GM19372 (cell line): Measurements from ENCODE around the gene TMEM150B.

Source experiments
- ATAC-seq: cut with Tn5 transposase; IDR thresholded peaks from one replicate; pipeline ENCODE4 v1.9.1; 2021; ENCODE audit warnings: mild to moderate bottlenecking, low read depth, moderate library complexity; ENCODE audit not compliant: unreplicated experiment

TMEM150B gene

DNA sequence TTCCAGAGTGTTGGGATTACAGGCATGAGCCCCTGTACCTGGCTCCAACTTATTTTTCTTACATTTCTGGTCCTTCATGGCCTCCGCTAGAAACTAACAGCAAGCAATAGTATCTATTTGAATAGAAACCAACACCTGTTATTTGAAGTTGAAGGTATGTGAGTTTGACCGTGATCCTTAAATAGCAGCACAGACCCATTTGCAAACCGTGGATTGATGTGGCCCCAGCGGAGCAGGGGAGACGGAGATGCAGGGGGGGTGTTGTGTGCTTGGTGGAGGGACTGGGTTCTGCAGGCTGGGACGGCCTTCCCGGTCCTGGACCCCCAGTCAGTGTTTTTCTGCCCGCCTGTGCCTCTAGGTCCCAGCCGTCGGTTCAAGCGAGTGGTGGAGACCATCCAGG is 16.9 kb downstream of the TMEM150B start:
- ATAC-seq = no peak

DNA sequence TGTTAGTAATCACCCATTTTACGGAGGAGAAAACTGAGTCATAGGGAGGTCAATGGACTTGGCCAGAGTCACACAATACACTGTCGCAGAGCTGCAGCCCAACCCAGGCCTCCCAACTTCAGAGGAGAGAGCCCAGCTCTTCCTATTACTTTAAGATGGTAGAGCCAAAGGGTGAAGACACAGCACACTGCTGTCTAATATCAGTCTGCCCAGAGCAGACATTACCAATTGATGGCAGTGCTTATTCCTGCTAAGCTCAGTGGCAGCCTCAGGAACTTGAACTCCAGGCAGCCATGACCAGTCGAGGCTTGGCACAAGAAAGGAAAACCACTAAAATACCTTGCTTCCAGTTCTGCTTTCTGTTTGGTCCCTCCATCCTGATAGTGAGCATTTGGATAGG is 18.4 kb downstream of the TMEM150B start:
- ATAC-seq = no peak

DNA sequence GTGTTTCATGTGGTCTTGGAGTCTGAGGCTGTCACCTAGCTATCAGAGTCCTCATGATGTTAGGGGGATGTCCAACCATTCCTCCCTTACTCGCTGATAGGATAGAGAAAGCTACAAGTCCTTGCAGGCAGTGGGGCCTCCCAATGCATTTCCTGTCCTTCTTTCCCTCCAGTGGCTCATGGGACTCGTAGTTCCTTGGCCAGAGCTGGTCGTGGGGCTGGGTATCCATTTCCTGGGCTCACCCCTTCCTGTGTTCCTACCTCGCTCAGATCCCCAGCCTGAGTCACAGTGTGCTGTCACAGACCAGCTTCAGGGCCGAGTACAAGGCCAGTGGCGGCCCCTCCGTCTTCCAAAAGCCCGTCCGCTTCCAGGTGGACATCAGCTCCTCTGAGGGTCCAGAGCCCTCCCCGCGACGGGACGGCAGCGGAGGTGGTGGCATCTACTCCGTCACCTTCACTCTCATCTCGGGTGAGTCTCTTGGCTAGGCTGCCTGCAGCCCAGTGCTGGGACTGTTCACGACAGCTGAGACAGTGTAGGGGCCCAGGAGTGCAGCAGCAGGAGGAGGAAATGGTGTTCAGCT is 19.1 kb downstream of the TMEM150B start:
- no peak for ATAC-seq

DNA sequence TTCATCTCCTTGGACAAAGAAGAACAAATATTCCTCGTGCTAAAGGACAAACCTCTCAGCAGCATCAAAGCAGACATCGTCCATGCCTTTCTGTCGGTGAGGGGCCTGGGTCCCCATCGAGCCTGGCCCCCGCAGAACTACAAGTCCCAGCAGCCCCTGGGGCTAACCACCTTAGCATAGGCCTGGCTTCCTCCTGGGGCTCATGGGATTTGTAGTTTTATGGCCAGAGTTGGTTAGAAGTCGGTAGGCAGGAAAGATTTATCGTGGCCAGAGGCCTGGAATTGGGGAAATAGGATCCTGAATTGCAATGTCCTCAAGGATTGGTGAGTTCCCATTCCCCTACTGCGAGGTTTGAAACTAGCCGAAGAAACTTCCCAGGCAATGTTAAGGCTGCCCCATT is 19.6 kb downstream of the TMEM150B start:
- no peak for ATAC-seq

DNA sequence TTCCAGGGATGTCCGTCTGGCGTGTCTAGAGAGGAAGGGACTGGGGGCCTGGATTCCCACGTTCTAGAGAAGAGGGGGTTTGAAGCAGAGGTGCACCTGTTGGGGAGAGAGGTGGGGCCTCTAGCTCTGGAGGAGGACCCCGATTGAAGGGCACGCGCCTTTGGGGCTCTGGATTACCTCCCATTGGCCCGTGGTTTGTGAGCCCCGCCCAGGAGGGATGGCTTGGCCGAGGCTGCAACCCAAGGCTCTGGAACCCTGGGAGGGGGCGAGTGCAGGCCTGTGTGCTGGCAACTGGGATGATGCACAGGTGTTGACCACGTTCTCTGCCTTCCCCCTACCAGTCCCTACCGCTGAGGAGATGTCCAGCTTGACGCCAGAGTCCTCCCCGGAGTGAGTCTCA is 20.2 kb downstream of the TMEM150B start:
- no peak for ATAC-seq

GRCh38 chr19:55304279-55304978 is 20.7 kb downstream of the TMEM150B start:
- no peak for ATAC-seq

- ATAC-seq = no peak
Measured at GRCh38 chr19:55303477-55303876, 21.7 kb downstream of the TMEM150B start.

GRCh38 chr19:55302318-55302703 is 22.8 kb downstream of the TMEM150B start:
- ATAC-seq = no peak

- peak; percentile 66 for ATAC-seq
Measured at GRCh38 chr19:55301459-55302317, 23.5 kb downstream of the TMEM150B start.

DNA sequence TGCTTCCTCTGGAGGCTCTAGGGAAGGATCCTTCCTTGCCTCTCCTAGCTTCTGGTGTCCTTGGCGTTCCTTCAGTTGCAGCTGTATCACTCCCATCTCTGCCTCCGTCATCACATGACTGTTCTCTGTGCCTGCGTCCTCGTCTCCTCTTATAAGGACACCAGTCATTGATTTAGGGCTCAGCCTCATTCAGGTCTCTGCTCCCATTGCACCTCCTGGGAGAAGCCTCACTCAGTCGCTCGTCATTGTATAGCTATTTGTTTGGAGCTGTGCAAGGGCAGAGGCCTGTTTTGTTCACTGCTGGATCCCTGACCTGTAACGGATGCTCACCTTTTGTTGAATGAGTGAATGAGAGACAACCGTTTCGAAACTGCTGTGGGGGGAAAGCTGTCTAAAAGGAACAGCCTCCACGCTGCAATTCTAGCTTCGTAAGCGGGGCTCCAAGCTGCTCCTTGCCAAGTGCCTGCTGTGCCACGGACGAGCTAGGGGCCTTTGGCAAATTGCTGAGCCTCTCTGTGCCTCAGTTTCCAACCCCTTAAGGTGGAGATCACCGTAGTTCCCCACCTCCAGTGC is 24.2 kb downstream of the TMEM150B start:
- ATAC-seq = no peak

DNA sequence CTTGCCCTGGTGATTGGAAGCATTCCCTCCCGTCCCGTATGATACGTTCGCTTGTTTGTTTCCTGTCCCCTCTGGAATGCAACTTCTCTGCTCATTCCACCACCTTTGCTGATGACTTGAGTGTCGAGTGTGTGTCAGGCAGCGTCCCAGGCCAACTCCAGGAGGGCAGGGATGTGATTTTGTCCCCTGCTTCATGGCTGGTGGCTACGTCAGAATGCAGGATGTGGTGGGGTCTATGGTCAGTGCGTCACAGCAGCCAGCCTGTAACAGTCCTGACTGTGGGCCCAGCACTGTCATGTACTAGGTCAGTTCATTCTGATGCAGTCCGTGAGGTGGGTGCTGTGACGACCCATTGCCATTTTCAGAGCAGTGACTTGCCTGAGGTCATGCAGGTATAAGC is 25.1 kb downstream of the TMEM150B start:
- no peak for ATAC-seq

GRCh38 chr19:55297267-55297666 is 27.9 kb downstream of the TMEM150B start:
- ATAC-seq = no peak

- ATAC-seq = no peak
Measured at GRCh38 chr19:55289117-55289796, 35.9 kb downstream of the TMEM150B start.

DNA sequence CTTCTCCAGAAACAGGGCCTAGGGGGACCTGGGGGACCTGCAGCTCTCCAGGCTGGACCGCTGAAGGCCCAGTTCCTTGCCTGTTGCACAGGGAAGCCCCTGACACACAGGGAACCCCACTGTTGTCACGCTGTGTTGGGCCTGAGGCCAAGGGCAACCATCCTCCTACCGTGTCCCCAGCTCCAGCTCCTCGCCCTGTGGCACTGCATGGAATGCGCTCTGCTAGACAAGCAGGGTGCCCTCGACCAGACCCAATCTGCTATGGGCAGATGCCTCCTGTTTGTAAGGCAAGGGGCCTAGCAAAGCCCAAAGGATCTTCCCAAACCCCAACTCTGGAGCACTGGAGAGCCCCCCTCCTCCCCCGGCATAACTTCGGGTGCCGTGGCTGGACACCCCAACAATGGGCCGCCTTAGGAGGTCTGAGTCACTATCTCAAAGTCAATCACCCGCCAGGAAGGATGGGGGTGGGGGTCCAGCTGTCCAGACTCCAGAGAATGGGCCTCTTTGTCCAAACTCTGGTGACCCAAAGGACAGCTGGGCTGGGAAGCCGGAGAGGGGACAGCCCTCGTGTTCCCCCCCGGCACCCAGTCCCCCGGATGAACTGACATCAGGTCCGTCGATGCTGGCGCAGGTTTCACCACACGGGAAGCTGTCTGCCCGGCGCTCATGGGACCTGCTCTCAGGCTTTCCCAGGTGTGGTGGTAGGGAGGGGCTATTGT is 37.6 kb downstream of the TMEM150B start:
- ATAC-seq = no peak

DNA sequence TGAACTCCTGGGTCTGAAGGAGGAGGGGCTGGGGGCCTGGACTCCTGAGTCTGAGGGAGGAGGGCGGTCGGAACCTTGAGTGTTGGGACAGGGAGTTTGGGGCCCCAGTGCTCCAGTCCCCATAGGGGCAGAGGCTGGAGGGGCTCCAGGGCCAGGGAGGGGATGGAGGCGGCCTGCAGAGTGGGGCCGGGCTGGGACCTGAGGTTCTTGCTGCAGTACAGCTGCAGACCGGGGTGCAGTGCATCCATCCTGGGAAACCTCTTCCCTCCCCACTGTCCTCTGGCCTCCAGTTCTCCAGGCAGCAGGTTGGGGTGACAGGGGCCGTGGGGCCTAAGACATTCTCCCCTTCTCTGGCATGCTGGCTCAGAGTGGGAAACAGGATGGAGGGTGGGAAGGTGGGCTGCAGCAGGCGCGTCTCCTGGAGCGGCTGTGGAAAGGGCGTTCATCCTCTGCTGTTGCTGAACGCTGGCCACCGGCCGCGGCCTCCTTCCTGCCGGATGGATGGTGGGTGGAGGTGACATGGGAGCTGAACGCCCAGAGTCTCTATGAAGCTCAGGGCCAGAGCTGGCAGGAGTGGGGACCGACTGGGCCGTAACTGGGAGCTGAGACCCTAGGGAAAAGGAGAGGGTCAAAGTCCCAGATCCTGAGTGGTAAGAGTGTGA is 39.8 kb downstream of the TMEM150B start:
- ATAC-seq = no peak

GRCh38 chr19:55284405-55285058 is 40.6 kb downstream of the TMEM150B start:
- ATAC-seq = no peak

- no peak for ATAC-seq
Measured at GRCh38 chr19:55283548-55284377, 41.4 kb downstream of the TMEM150B start, which contains the start of gene BRSK1. Gene BRSK1 (plus strand): TSS chr19:55283997. CDS start chr19:55284443, 446 bp downstream.
